Measurements from ENCODE around the gene TDP1.
A peak's percentile ranks its signal among the peaks of the same experiment; 100 is the strongest.

The TDP1 gene

DNA sequence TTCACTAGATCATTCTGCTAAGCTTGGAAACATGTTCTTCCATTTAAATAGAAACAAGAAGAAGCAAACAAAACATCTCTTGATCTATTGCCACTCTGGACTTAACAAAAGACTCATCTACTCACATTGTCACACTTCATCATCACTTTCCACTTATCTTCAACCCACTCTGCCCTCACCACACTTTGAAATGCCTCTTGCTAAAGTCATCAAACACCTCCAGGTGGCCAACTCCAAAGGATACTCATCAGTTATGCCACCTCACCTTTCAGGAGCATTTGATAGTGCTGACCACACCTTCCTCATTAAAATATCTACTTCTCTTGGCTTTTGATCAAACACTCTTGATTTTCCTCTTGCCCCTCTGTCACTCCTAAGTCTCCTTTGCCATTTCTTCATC, 8.4 kb upstream of the TDP1 start:
- TF ChIP-seq CTCF (IDR thresholded peaks at IDR 0.05; ENCODE audit: low read depth, low read length, missing control alignments) = no peak
- in situ Hi-C loops (cut with HindIII; ENCODE audit: low pct_ligation_motif_present, low sequenced_read_pairs) = no loop called here
- Histone ChIP-seq H3K27me3 (replicated peaks) (no peaks in the 10 kb centered on the region), H3K36me3 (replicated peaks) (no peaks in the 10 kb centered on the region), H3K27ac (no peak overlapping the region), H3K4me3 (ENCODE audit: low read depth, low read length) (no peak overlapping the region)
- no peak for DNase-seq

GRCh38 chr14:89952576-89952975, 3.2 kb upstream of the TDP1 start:
- Histone ChIP-seq H3K27me3 (replicated peaks) (no peaks in the 10 kb centered on the region), H3K36me3 (replicated peaks) (no peaks in the 10 kb centered on the region), H3K4me3 (ENCODE audit: low read depth, low read length) (no peak overlapping the region), H3K27ac (no peak overlapping the region)
- TF ChIP-seq CTCF (IDR thresholded peaks at IDR 0.05; ENCODE audit: low read depth, low read length, missing control alignments) = no peak
- in situ Hi-C loops (cut with HindIII; ENCODE audit: low pct_ligation_motif_present, low sequenced_read_pairs) = no loop called here
- no peak for DNase-seq

DNA sequence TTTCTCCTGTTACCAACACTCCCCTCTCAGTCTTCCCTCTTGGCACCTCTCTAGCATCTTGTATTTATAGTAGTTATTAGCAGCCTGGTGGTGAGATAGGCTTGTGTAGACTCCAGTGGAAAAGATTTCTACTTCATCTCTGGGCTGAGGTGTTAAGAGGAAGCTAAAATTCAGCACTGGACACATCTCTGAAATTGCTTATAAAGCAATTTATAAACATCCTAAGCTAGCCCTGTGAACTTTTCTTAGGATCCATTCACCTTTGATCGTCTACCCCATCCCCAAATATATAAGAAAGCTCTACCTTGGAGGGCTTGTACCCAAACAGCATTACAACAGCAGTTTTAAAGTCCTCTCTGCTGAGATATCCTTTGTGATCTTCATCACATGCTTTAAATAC, 2.1 kb upstream of the TDP1 start:
- no peak for DNase-seq
- in situ Hi-C loops (cut with HindIII; ENCODE audit: low pct_ligation_motif_present, low sequenced_read_pairs) = no loop called here
- peak overlapping the region; percentile 63 for H3K27ac ChIP-seq
- no peaks in the 10 kb centered on the region for H3K27me3 ChIP-seq (replicated peaks)
- no peak overlapping the region for H3K4me3 ChIP-seq (ENCODE audit: low read depth, low read length)
- no peak for TF ChIP-seq CTCF (IDR thresholded peaks at IDR 0.05; ENCODE audit: low read depth, low read length, missing control alignments)
- H3K36me3 ChIP-seq (replicated peaks) = peaks cover 6% of the 10 kb centered on the region

GRCh38 chr14:89954070-89955021, 1.4 kb upstream of the TDP1 start, which contains the start of gene EFCAB11:
TSS of gene EFCAB11 (minus strand) at chr14:89954730. CDS start at chr14:89954660, 70 bp downstream.
- Histone ChIP-seq H3K4me3 (ENCODE audit: low read depth, low read length) (peak within 1 kb of the TSS; percentile 84), H3K27ac (peak within 1 kb of the TSS; percentile 94), H3K27me3 (replicated peaks) (no peaks in the 10 kb centered on the region), H3K36me3 (replicated peaks) (peaks cover 6% of the 10 kb centered on the region)
- peak; percentile 98 for DNase-seq
- in situ Hi-C loops (cut with HindIII; ENCODE audit: low pct_ligation_motif_present, low sequenced_read_pairs) = no loop called here
- TF ChIP-seq CTCF (IDR thresholded peaks at IDR 0.05; ENCODE audit: low read depth, low read length, missing control alignments) = peak; percentile 24

GRCh38 chr14:89955022-89955744, 544 bp upstream of the TDP1 start:
- no peak for TF ChIP-seq CTCF (IDR thresholded peaks at IDR 0.05; ENCODE audit: low read depth, low read length, missing control alignments)
- Histone ChIP-seq H3K27ac (peak overlapping the region; percentile 94), H3K36me3 (replicated peaks) (peaks cover 6% of the 10 kb centered on the region), H3K27me3 (replicated peaks) (no peaks in the 10 kb centered on the region), H3K4me3 (ENCODE audit: low read depth, low read length) (peak overlapping the region; percentile 71)
- in situ Hi-C loops (cut with HindIII; ENCODE audit: low pct_ligation_motif_present, low sequenced_read_pairs) = no loop called here
- DNase-seq = no peak
